Adrenal gland (tissue), 12 donors: Measurements from ENCODE around the gene TMPRSS11D. TPM values are rescaled to one million over a fixed set of nuclear protein-coding genes. Genes with fewer than 3 reads are reported as not detected.

ENCODE experiments used
- DNase-seq, 7 donors: peaks; one replicate each; pipeline ENCODE4 v3.0.0-alpha.2; 2019 to 2020
- H3K27ac ChIP-seq, 5 donors: fragments of 200-600 bp; sonication (generic) in 4 of 5; 1 replicate in 3 of 5; 2 replicates in 2 of 5; pipeline versions ENCODE4 v1.5.1 to v1.8.0; 2016 to 2020; ENCODE audit warnings: mild to moderate bottlenecking in 1 of 5
- H3K27me3 ChIP-seq: fragments of 200-600 bp; 2 replicates; pipeline ENCODE4 v1.8.0; 2021
- H3K36me3 ChIP-seq, 2 donors: fragments of 200-600 bp; replicated peaks in 1 of 2; 1 replicate in 1 of 2; 2 replicates in 1 of 2; pipeline versions ENCODE4 v1.5.1 to v1.8.0; 2018 to 2022
- H3K4me1 ChIP-seq, 2 donors: fragments of 200-600 bp; replicated peaks in 1 of 2; 1 replicate in 1 of 2; 2 replicates in 1 of 2; pipeline versions ENCODE4 v1.5.1 to v1.8.0; 2018 to 2021
- H3K4me3 ChIP-seq, 4 donors: fragments of 200-600 bp; sonication (generic) in 3 of 4; one replicate each; pipeline ENCODE4 v1.5.1; 2016 to 2018
- H3K9me3 ChIP-seq, 3 donors: fragments of 200-600 bp; sonication (generic) in 1 of 3; replicated peaks in 1 of 3; 1 replicate in 2 of 3; 2 replicates in 1 of 3; pipeline versions ENCODE4 v1.5.1 to v1.8.0; 2016 to 2021
- POLR2A ChIP-seq, 2 donors: fragments of 450-650 bp; IDR thresholded peaks; one replicate each; pipeline ENCODE4 v1.6.1; 2017; ENCODE audit warnings: antibody characterized with exemption in 2 of 2, mild to moderate bottlenecking in 2 of 2, moderate library complexity in 1 of 2
- WGBS, 4 donors: extraction: QIAGEN DNeasy Blood & Tissue Kit in 2 of 4; methylation state at CpG; one replicate each; pipeline versions ENCODE4 v1.1.5 to v1.1.7; 2013 to 2017; 5-methylcytosine and 5-hydroxymethylcytosine counted together
- intact Hi-C, 2 donors: fragments of 100-400 bp; cut with DNase I; formaldehyde crosslinking; loops; one replicate each; pipeline versions ENCODE4 v1.14.1 to v1.15.0; 2022 to 2023
- polyA plus RNA-seq, 3 donors: library from polyadenylated mRNA; stranded (reverse); fragments of 200-250 nt in 2 of 3; fragments of 350-450 nt in 1 of 3; fragmentation: Illumina TruSeq in 1 of 3; extraction: RNeasy Lipid Tissue Mini Kit (QIAGEN cat#74804) in 1 of 3; gene quantifications; one replicate each; pipeline ENCODE4 v1.2.3, GENCODE V29; 2013 to 2014
- total RNA-seq, 9 donors: library from RNA; depleted of rRNA in 4 of 9; stranded (reverse); fragments of >200 nt in 4 of 9; fragments of 120-200 nt in 1 of 9; fragmentation: NEBNext Ultra II Directional in 1 of 9; extraction: Animal tissue kit (Norgen Biotek cat#: 25700) in 1 of 9; gene quantifications; one replicate each; pipeline versions ENCODE4 v1.1.0 to v1.2.4, GENCODE V29; 2013 to 2023
- TF ChIP-seq, protein P1 (sequence below), 6 experiments: fragments of 450-650 bp in 4 of 6; fragments of 200-600 bp in 2 of 6; sonication (generic) in 1 of 6; IDR thresholded peaks; 1 replicate in 5 of 6; 2 replicates in 1 of 6; pipeline versions ENCODE4 v1.5.1 to v1.8.0; 2016 to 2021; ENCODE audit warnings: antibody characterized with exemption in 6 of 6, mild to moderate bottlenecking in 2 of 6, moderate library complexity in 1 of 6
- donor health status: healthy with polysubstance abuse.
- donor health status: Bipolar disorder and iron deficiency.
- donor health status: DM: yes; HTN: yes; CAD: no.
- donor health status: DM: no; HTN: no; CAD: no.
- donor health status: DM: no; HTN: no; CAD: no.
- donor health status: DM: yes; HTN: yes; CAD: no.

TMPRSS11D gene
- total and polyA plus RNA-seq, 12 donors = not detected

DNA sequence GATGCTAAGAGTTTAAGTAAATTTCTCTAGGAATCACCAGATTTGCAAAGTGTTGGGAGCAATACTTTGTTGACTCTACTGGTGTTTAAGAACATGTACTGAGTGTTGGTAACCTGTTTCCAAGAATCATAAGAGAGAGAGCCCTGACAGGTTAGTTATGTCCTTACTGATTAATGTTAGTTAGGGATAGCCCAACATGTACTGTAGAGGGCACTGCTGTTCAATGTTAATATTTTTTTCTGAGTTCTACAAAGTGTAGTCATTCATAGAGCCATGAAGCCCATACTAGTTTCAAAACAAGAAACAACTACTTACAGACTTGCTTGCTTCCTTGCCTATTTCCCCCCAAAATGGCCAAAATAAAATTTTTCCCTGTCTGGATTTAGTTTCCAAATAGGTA, 11.9 kb downstream of the TMPRSS11D start:
- intact Hi-C loops = no loop called here
- H3K36me3 ChIP-seq = no peaks in the 10 kb centered on the region
- no peaks in the 10 kb centered on the region for H3K9me3 ChIP-seq
- DNase-seq = no peak
- TF ChIP-seq, protein P1, sequence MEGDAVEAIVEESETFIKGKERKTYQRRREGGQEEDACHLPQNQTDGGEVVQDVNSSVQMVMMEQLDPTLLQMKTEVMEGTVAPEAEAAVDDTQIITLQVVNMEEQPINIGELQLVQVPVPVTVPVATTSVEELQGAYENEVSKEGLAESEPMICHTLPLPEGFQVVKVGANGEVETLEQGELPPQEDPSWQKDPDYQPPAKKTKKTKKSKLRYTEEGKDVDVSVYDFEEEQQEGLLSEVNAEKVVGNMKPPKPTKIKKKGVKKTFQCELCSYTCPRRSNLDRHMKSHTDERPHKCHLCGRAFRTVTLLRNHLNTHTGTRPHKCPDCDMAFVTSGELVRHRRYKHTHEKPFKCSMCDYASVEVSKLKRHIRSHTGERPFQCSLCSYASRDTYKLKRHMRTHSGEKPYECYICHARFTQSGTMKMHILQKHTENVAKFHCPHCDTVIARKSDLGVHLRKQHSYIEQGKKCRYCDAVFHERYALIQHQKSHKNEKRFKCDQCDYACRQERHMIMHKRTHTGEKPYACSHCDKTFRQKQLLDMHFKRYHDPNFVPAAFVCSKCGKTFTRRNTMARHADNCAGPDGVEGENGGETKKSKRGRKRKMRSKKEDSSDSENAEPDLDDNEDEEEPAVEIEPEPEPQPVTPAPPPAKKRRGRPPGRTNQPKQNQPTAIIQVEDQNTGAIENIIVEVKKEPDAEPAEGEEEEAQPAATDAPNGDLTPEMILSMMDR (IDR thresholded peaks at IDR 0.05) = peak in 4 of 6 experiments; percentile 12 to 37 (median 25)
- TF ChIP-seq POLR2A (IDR thresholded peaks at IDR 0.05) = no peak
- H3K4me1 ChIP-seq = no peaks in the 10 kb centered on the region
- H3K27ac ChIP-seq = no peak overlapping the region
- no peaks in the 10 kb centered on the region for H3K27me3 ChIP-seq
- no peak overlapping the region for H3K4me3 ChIP-seq

DNA sequence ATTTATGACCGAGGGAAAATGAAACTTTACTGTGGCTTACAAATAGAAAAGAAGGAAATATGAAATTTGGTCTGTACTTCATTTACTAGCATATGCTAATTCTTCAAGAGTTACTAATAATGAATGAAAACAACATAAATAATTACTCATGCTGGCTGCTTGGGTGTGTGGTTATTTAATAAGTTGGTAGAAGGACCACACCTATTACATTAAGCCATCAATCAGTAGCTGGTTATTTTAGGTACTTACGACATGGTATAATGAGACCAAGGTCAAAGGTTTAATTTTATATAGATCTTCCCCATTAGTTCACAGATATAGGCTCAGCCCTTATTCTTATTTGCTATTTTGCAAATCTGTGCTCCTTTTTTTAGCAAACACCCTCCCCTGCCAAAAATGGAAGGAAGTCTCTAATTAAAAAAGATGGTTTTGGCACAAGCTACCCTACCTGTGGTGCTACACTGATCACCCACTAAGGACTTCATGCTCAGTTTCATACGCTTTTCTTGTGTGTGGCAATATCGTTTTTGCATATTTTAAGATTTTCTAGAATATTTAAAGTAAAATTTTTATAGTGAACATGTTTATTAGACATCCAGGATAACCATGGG, 14.1 kb downstream of the TMPRSS11D start:
- Histone ChIP-seq H3K9me3 (no peaks in the 10 kb centered on the region), H3K4me1 (no peaks in the 10 kb centered on the region), H3K4me3 (no peak overlapping the region), H3K27me3 (no peaks in the 10 kb centered on the region), H3K27ac (no peak overlapping the region), H3K36me3 (no peaks in the 10 kb centered on the region)
- TF ChIP-seq, protein P1 (IDR thresholded peaks at IDR 0.05) = no peak
- TF ChIP-seq POLR2A (IDR thresholded peaks at IDR 0.05) = no peak
- intact Hi-C loops = no loop called here
- no peak for DNase-seq
- 65 to 78% (median 72%) methylated on average over 4 of the region's 4 CpGs for WGBS, 4 donors

DNA sequence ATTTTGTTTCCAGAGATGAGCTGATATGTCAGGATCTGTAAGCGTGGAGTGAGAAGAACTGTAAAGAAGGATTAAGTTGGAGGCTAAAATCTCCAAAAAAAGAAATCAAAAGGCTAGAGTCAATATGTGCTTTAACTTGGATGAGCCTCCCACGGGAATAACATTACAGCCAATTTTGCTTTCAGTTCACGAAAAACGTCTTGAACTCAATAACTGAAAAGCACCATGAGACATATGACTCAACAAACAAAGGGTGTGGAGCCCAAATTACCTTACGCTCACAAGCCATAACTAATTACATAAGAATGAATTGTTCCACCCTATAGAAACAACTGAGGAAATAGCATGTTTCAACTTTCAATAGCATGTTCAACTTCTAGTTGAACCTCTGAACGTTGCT, 22.3 kb downstream of the TMPRSS11D start:
- H3K9me3 ChIP-seq = no peaks in the 10 kb centered on the region
- WGBS, 4 donors = 77 to 92% (median 81%) methylated on average over 6 of the region's 6 CpGs
- no peaks in the 10 kb centered on the region for H3K27me3 ChIP-seq
- intact Hi-C loops = no loop called here
- no peak overlapping the region for H3K27ac ChIP-seq
- no peak overlapping the region for H3K4me3 ChIP-seq
- no peaks in the 10 kb centered on the region for H3K4me1 ChIP-seq
- no peak for DNase-seq
- TF ChIP-seq POLR2A (IDR thresholded peaks at IDR 0.05) = no peak
- TF ChIP-seq, protein P1 (IDR thresholded peaks at IDR 0.05) = no peak
- no peaks in the 10 kb centered on the region for H3K36me3 ChIP-seq

DNA sequence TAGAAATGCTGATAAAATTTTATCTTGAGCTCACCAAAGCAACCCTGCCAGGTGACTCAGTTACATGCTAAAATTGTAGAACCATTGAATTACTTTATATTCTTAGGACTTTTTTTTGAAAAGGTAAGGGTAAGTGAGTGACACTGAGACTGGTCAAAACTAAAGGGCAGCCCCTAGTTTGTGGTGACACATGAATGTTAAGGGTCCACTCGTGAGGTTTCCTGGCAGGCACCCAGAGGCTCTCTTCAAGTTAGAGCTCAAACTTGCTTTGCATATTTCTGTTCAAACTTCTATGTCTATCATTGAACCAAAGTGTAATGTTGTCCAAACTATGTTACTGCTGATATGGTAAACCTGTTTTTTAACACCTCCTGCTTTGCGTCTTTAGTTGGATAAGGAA, 30.5 kb downstream of the TMPRSS11D start:
- Histone ChIP-seq H3K27ac (no peak overlapping the region), H3K36me3 (no peaks in the 10 kb centered on the region), H3K27me3 (no peaks in the 10 kb centered on the region), H3K4me3 (no peak overlapping the region), H3K4me1 (no peaks in the 10 kb centered on the region), H3K9me3 (no peaks in the 10 kb centered on the region)
- no peak for DNase-seq
- TF ChIP-seq, protein P1 (IDR thresholded peaks at IDR 0.05) = no peak
- no peak for TF ChIP-seq POLR2A (IDR thresholded peaks at IDR 0.05)
- intact Hi-C loops = no loop called here
- 72 to 85% (median 83%) methylated on average over 2 of the region's 2 CpGs for WGBS, 4 donors
